Left kidney (tissue), 1 donor: ENCODE measurements around the gene PCBP3. TPM values are rescaled to one million over a fixed set of nuclear protein-coding genes. Genes with fewer than 3 reads are reported as not detected.

ENCODE experiments used
- polyA plus RNA-seq: library from polyadenylated mRNA; unstranded; fragments of 120-200 nt; gene quantifications from one replicate; pipeline ENCODE4 v1.2.1, GENCODE V29; 2013; ENCODE audit not compliant: insufficient read length

The PCBP3 gene
- polyA plus RNA-seq, 1 donor = 2.0 TPM

Other genes starting within 250 kb of the PCBP3 start
- gene COL18A1, start 238.6 kb upstream of the PCBP3 start, polyA plus RNA-seq = 104 TPM
- gene SLC19A1, start 101.3 kb upstream of the PCBP3 start, polyA plus RNA-seq = 67.0 TPM